Measurements from ENCODE around the gene ADRB1. TPM values are rescaled to one million over a fixed set of nuclear protein-coding genes. Genes with fewer than 3 reads are reported as not detected.
A peak's percentile ranks its signal among the peaks of the same experiment; 100 is the strongest.

ADRB1 gene
- total RNA-seq, 1 donor from 2014 or later: not detected

GRCh38 chr10:114070710-114071109 is 27.0 kb downstream of the ADRB1 start:
- no peak for DNase-seq (ENCODE audit: low spot score)
- H3K36me3 Mint-ChIP-seq (ENCODE audit: low read depth): no peaks in the 10 kb centered on the region
- H3K27ac Mint-ChIP-seq: no peak overlapping the region
- H3K4me3 Mint-ChIP-seq (ENCODE audit: low read depth): no peak overlapping the region
- peaks cover 21% of the 10 kb centered on the region for H3K4me1 Mint-ChIP-seq (ENCODE audit: low read depth)
- H3K27me3 Mint-ChIP-seq (ENCODE audit: low read depth): peaks cover 33% of the 10 kb centered on the region
- intact Hi-C loops (cut with micrococcal nuclease): no loop called here
- no peaks in the 10 kb centered on the region for H3K9me3 Mint-ChIP-seq

GRCh38 chr10:114071178-114071577 is 27.5 kb downstream of the ADRB1 start:
- intact Hi-C loops (cut with micrococcal nuclease): no loop called here
- no peak for DNase-seq (ENCODE audit: low spot score)
- peaks cover 35% of the 10 kb centered on the region for H3K27me3 Mint-ChIP-seq (ENCODE audit: low read depth)
- no peak overlapping the region for H3K4me3 Mint-ChIP-seq (ENCODE audit: low read depth)
- H3K27ac Mint-ChIP-seq: no peak overlapping the region
- peaks cover 21% of the 10 kb centered on the region for H3K4me1 Mint-ChIP-seq (ENCODE audit: low read depth)
- H3K9me3 Mint-ChIP-seq: no peaks in the 10 kb centered on the region
- no peaks in the 10 kb centered on the region for H3K36me3 Mint-ChIP-seq (ENCODE audit: low read depth)

GRCh38 chr10:114073395-114074186 is 29.9 kb downstream of the ADRB1 start:
- peaks cover 48% of the 10 kb centered on the region for H3K27me3 Mint-ChIP-seq (ENCODE audit: low read depth)
- peaks cover 11% of the 10 kb centered on the region for H3K4me1 Mint-ChIP-seq (ENCODE audit: low read depth)
- H3K9me3 Mint-ChIP-seq: no peaks in the 10 kb centered on the region
- H3K36me3 Mint-ChIP-seq (ENCODE audit: low read depth): no peaks in the 10 kb centered on the region
- no peak overlapping the region for H3K27ac Mint-ChIP-seq
- DNase-seq (ENCODE audit: low spot score): peak; percentile 10
- intact Hi-C loops (cut with micrococcal nuclease): no loop called here
- no peak overlapping the region for H3K4me3 Mint-ChIP-seq (ENCODE audit: low read depth)

GRCh38 chr10:114075093-114075492 is 31.4 kb downstream of the ADRB1 start:
- no peaks in the 10 kb centered on the region for H3K36me3 Mint-ChIP-seq (ENCODE audit: low read depth)
- H3K27me3 Mint-ChIP-seq (ENCODE audit: low read depth): peaks cover 58% of the 10 kb centered on the region
- H3K9me3 Mint-ChIP-seq: no peaks in the 10 kb centered on the region
- H3K4me1 Mint-ChIP-seq (ENCODE audit: low read depth): peaks cover 10% of the 10 kb centered on the region
- DNase-seq (ENCODE audit: low spot score): no peak
- H3K27ac Mint-ChIP-seq: no peak overlapping the region
- H3K4me3 Mint-ChIP-seq (ENCODE audit: low read depth): no peak overlapping the region
- intact Hi-C loops (cut with micrococcal nuclease): no loop called here

- peaks cover 6% of the 10 kb centered on the region for H3K4me1 Mint-ChIP-seq (ENCODE audit: low read depth)
- H3K36me3 Mint-ChIP-seq (ENCODE audit: low read depth): no peaks in the 10 kb centered on the region
- peaks cover 61% of the 10 kb centered on the region for H3K27me3 Mint-ChIP-seq (ENCODE audit: low read depth)
- H3K27ac Mint-ChIP-seq: no peak overlapping the region
- H3K4me3 Mint-ChIP-seq (ENCODE audit: low read depth): no peak overlapping the region
- intact Hi-C loops (cut with micrococcal nuclease): no loop called here
- no peaks in the 10 kb centered on the region for H3K9me3 Mint-ChIP-seq
- no peak for DNase-seq (ENCODE audit: low spot score)
Observed at GRCh38 chr10:114077347-114077746, 33.7 kb downstream of the ADRB1 start.

GRCh38 chr10:114077815-114078219 is 34.2 kb downstream of the ADRB1 start:
- no peak overlapping the region for H3K27ac Mint-ChIP-seq
- no peaks in the 10 kb centered on the region for H3K9me3 Mint-ChIP-seq
- no peak overlapping the region for H3K4me3 Mint-ChIP-seq (ENCODE audit: low read depth)
- no peak for DNase-seq (ENCODE audit: low spot score)
- H3K36me3 Mint-ChIP-seq (ENCODE audit: low read depth): no peaks in the 10 kb centered on the region
- intact Hi-C loops (cut with micrococcal nuclease): no loop called here
- H3K4me1 Mint-ChIP-seq (ENCODE audit: low read depth): peaks cover 6% of the 10 kb centered on the region
- H3K27me3 Mint-ChIP-seq (ENCODE audit: low read depth): peaks cover 62% of the 10 kb centered on the region

GRCh38 chr10:114078346-114078745 is 34.7 kb downstream of the ADRB1 start:
- Mint-ChIP-seq H3K4me3 (ENCODE audit: low read depth) (no peak overlapping the region), H3K27ac (no peak overlapping the region), H3K4me1 (ENCODE audit: low read depth) (peaks cover 8% of the 10 kb centered on the region), H3K9me3 (no peaks in the 10 kb centered on the region), H3K27me3 (ENCODE audit: low read depth) (peaks cover 60% of the 10 kb centered on the region), H3K36me3 (ENCODE audit: low read depth) (no peaks in the 10 kb centered on the region)
- intact Hi-C loops (cut with micrococcal nuclease): no loop called here
- DNase-seq (ENCODE audit: low spot score): no peak

GRCh38 chr10:114079421-114079820 is 35.8 kb downstream of the ADRB1 start:
- intact Hi-C loops (cut with micrococcal nuclease): no loop called here
- DNase-seq (ENCODE audit: low spot score): no peak
- Mint-ChIP-seq H3K9me3 (no peaks in the 10 kb centered on the region), H3K27me3 (ENCODE audit: low read depth) (peaks cover 58% of the 10 kb centered on the region), H3K27ac (no peak overlapping the region), H3K36me3 (ENCODE audit: low read depth) (no peaks in the 10 kb centered on the region), H3K4me1 (ENCODE audit: low read depth) (peaks cover 1% of the 10 kb centered on the region), H3K4me3 (ENCODE audit: low read depth) (no peak overlapping the region)

- H3K4me3 Mint-ChIP-seq (ENCODE audit: low read depth): no peak overlapping the region
- H3K36me3 Mint-ChIP-seq (ENCODE audit: low read depth): no peaks in the 10 kb centered on the region
- peaks cover 1% of the 10 kb centered on the region for H3K4me1 Mint-ChIP-seq (ENCODE audit: low read depth)
- H3K27me3 Mint-ChIP-seq (ENCODE audit: low read depth): peaks cover 48% of the 10 kb centered on the region
- intact Hi-C loops (cut with micrococcal nuclease): loop anchor here (5.0 kb wide), 3 partner anchors 120 to 395 kb away; partner anchors contain the start of genes DCLRE1A and NHLRC2
- no peak for DNase-seq (ENCODE audit: low spot score)
- no peak overlapping the region for H3K27ac Mint-ChIP-seq
- H3K9me3 Mint-ChIP-seq: no peaks in the 10 kb centered on the region
Observed at GRCh38 chr10:114081911-114082583, 38.4 kb downstream of the ADRB1 start.

- intact Hi-C loops (cut with micrococcal nuclease): loop anchor here (5.0 kb wide), 3 partner anchors 121 to 396 kb away; partner anchors contain the start of genes DCLRE1A and NHLRC2
- no peak for DNase-seq (ENCODE audit: low spot score)
- no peaks in the 10 kb centered on the region for H3K9me3 Mint-ChIP-seq
- H3K27me3 Mint-ChIP-seq (ENCODE audit: low read depth): peaks cover 40% of the 10 kb centered on the region
- H3K4me1 Mint-ChIP-seq (ENCODE audit: low read depth): peaks cover 1% of the 10 kb centered on the region
- no peak overlapping the region for H3K27ac Mint-ChIP-seq
- H3K36me3 Mint-ChIP-seq (ENCODE audit: low read depth): no peaks in the 10 kb centered on the region
- H3K4me3 Mint-ChIP-seq (ENCODE audit: low read depth): no peak overlapping the region
Observed at GRCh38 chr10:114083040-114083439, 39.4 kb downstream of the ADRB1 start.

- intact Hi-C loops (cut with micrococcal nuclease): loop anchor here (1.0 to 5.0 kb wide), 4 partner anchors 12 to 397 kb away; partner anchors contain the start of genes DCLRE1A and NHLRC2
- DNase-seq (ENCODE audit: low spot score): peak; percentile 19
Observed at GRCh38 chr10:114084215-114084614, 40.5 kb downstream of the ADRB1 start.

GRCh38 chr10:114087255-114087654 is 43.6 kb downstream of the ADRB1 start:
- Mint-ChIP-seq H3K4me1 (ENCODE audit: low read depth) (peaks cover 1% of the 10 kb centered on the region), H3K9me3 (no peaks in the 10 kb centered on the region), H3K4me3 (ENCODE audit: low read depth) (no peak overlapping the region), H3K27me3 (ENCODE audit: low read depth) (peaks cover 22% of the 10 kb centered on the region), H3K36me3 (ENCODE audit: low read depth) (no peaks in the 10 kb centered on the region), H3K27ac (no peak overlapping the region)
- intact Hi-C loops (cut with micrococcal nuclease): no loop called here
- DNase-seq (ENCODE audit: low spot score): no peak

More at GRCh38 chr10:114084215-114084614, 40.5 kb downstream of the ADRB1 start:
- Mint-ChIP-seq H3K36me3 (ENCODE audit: low read depth) (no peaks in the 10 kb centered on the region), H3K27me3 (ENCODE audit: low read depth) (peaks cover 34% of the 10 kb centered on the region), H3K9me3 (no peaks in the 10 kb centered on the region), H3K27ac (no peak overlapping the region), H3K4me1 (ENCODE audit: low read depth) (peaks cover 1% of the 10 kb centered on the region), H3K4me3 (ENCODE audit: low read depth) (no peak overlapping the region)

GRCh38 chr10:114087655-114088054 is 44.0 kb downstream of the ADRB1 start:
- intact Hi-C loops (cut with micrococcal nuclease): no loop called here
- H3K9me3 Mint-ChIP-seq: no peaks in the 10 kb centered on the region

More at GRCh38 chr10:114087655-114088054, 44.0 kb downstream of the ADRB1 start:
- no peak overlapping the region for H3K27ac Mint-ChIP-seq
- DNase-seq (ENCODE audit: low spot score): no peak
- peaks cover 1% of the 10 kb centered on the region for H3K4me1 Mint-ChIP-seq (ENCODE audit: low read depth)
- H3K4me3 Mint-ChIP-seq (ENCODE audit: low read depth): no peak overlapping the region
- H3K27me3 Mint-ChIP-seq (ENCODE audit: low read depth): peaks cover 22% of the 10 kb centered on the region
- H3K36me3 Mint-ChIP-seq (ENCODE audit: low read depth): no peaks in the 10 kb centered on the region
